Measurements from ENCODE around the gene GRIK3. TPM values are rescaled to one million over a fixed set of nuclear protein-coding genes. Genes with fewer than 3 reads are reported as not detected.
A peak's percentile ranks its signal among the peaks of the same experiment; 100 is the strongest.

Gene GRIK3
- total and polyA plus RNA-seq, 4 experiments from 2014 or later = not detected

GRCh38 chr1:36872858-36873257 lies 161.5 kb downstream of the GRIK3 start:
- no peaks in the 10 kb centered on the region for H3K4me1 Mint-ChIP-seq
- no peak for DNase-seq
- Histone ChIP-seq H3K4me1 (ENCODE audit: insufficient read depth, low read length) (no peaks in the 10 kb centered on the region), H3K9me3 (ENCODE audit: control insufficient read depth in 1 of 2, low read length in 2 of 2) (no peaks in the 10 kb centered on the region), H3K27ac (ENCODE audit: low read depth, low read length) (no peak overlapping the region), H3K27me3 (ENCODE audit: insufficient read depth, low read length) (no peaks in the 10 kb centered on the region), H3K36me3 (ENCODE audit: insufficient read depth, low read length) (no peaks in the 10 kb centered on the region), H3K4me3 (ENCODE audit: low read length in 2 of 2) (no peak overlapping the region)
- H3K4me3 Mint-ChIP-seq = no peak overlapping the region
- peaks cover 0 to 1% (median 0%) of the 10 kb centered on the region in 8 donors for H3K9me3 Mint-ChIP-seq
- CTCF ChIA-PET (ENCODE audit: partially characterized antibody) = no interaction called here
- POLR2A ChIA-PET (ENCODE audit: partially characterized antibody) = no interaction called here
- peaks cover 9 to 25% of the 10 kb centered on the region in 2 donors for H3K27me3 Mint-ChIP-seq
- H3K27ac Mint-ChIP-seq = peak overlapping the region in 1 of 7 donors; percentile 73
- intact Hi-C loops (cut with micrococcal nuclease) = no loop called here
- H3K36me3 Mint-ChIP-seq = no peaks in the 10 kb centered on the region

- H3K36me3 Mint-ChIP-seq = no peaks in the 10 kb centered on the region
- H3K9me3 Mint-ChIP-seq = no peaks in the 10 kb centered on the region
- POLR2A ChIA-PET (ENCODE audit: partially characterized antibody) = no interaction called here
- Histone ChIP-seq H3K27ac (ENCODE audit: low read depth, low read length) (no peak overlapping the region), H3K27me3 (ENCODE audit: insufficient read depth, low read length) (no peaks in the 10 kb centered on the region), H3K9me3 (ENCODE audit: control insufficient read depth in 1 of 2, low read length in 2 of 2) (no peaks in the 10 kb centered on the region), H3K36me3 (ENCODE audit: insufficient read depth, low read length) (no peaks in the 10 kb centered on the region), H3K4me1 (ENCODE audit: insufficient read depth, low read length) (no peaks in the 10 kb centered on the region), H3K4me3 (ENCODE audit: low read length in 2 of 2) (no peak overlapping the region)
- CTCF ChIA-PET (ENCODE audit: partially characterized antibody) = no interaction called here
- no peaks in the 10 kb centered on the region for H3K4me1 Mint-ChIP-seq
- peaks cover 5 to 19% of the 10 kb centered on the region in 2 donors for H3K27me3 Mint-ChIP-seq
- H3K27ac Mint-ChIP-seq = no peak overlapping the region
- intact Hi-C loops (cut with micrococcal nuclease) = no loop called here
- H3K4me3 Mint-ChIP-seq = no peak overlapping the region
- DNase-seq = no peak
Observed at GRCh38 chr1:36872126-36872754, 162.1 kb downstream of the GRIK3 start.

GRCh38 chr1:36871146-36871971 lies 163.0 kb downstream of the GRIK3 start:
- no peaks in the 10 kb centered on the region for H3K36me3 Mint-ChIP-seq
- no peak overlapping the region for H3K4me3 Mint-ChIP-seq
- ChIA-PET CTCF (ENCODE audit: partially characterized antibody) (no interaction called here), POLR2A (ENCODE audit: partially characterized antibody) (no interaction called here)
- Histone ChIP-seq H3K4me1 (ENCODE audit: insufficient read depth, low read length) (no peaks in the 10 kb centered on the region), H3K4me3 (ENCODE audit: low read length in 2 of 2) (no peak overlapping the region), H3K36me3 (ENCODE audit: insufficient read depth, low read length) (no peaks in the 10 kb centered on the region), H3K27me3 (ENCODE audit: insufficient read depth, low read length) (no peaks in the 10 kb centered on the region), H3K9me3 (ENCODE audit: control insufficient read depth in 1 of 2, low read length in 2 of 2) (no peaks in the 10 kb centered on the region), H3K27ac (ENCODE audit: low read depth, low read length) (no peak overlapping the region)
- no peak overlapping the region for H3K27ac Mint-ChIP-seq
- no peak for DNase-seq
- H3K4me1 Mint-ChIP-seq = no peaks in the 10 kb centered on the region
- peaks cover 2 to 14% of the 10 kb centered on the region in 2 donors for H3K27me3 Mint-ChIP-seq
- H3K9me3 Mint-ChIP-seq = no peaks in the 10 kb centered on the region
- intact Hi-C loops (cut with micrococcal nuclease) = no loop called here

GRCh38 chr1:36869826-36870225 lies 164.5 kb downstream of the GRIK3 start:
- Histone ChIP-seq H3K4me3 (ENCODE audit: low read length in 2 of 2) (no peak overlapping the region), H3K27me3 (ENCODE audit: insufficient read depth, low read length) (no peaks in the 10 kb centered on the region), H3K27ac (ENCODE audit: low read depth, low read length) (no peak overlapping the region), H3K9me3 (ENCODE audit: control insufficient read depth in 1 of 2, low read length in 2 of 2) (no peaks in the 10 kb centered on the region), H3K4me1 (ENCODE audit: insufficient read depth, low read length) (no peaks in the 10 kb centered on the region), H3K36me3 (ENCODE audit: insufficient read depth, low read length) (no peaks in the 10 kb centered on the region)
- Mint-ChIP-seq H3K36me3 (no peaks in the 10 kb centered on the region), H3K4me1 (no peaks in the 10 kb centered on the region), H3K9me3 (peaks cover 0 to 2% (median 0%) of the 10 kb centered on the region in 8 donors), H3K27me3 (peaks cover 2 to 14% of the 10 kb centered on the region in 2 donors), H3K27ac (peak overlapping the region in 1 of 7 donors; percentile 37), H3K4me3 (no peak overlapping the region)
- intact Hi-C loops (cut with micrococcal nuclease) = no loop called here
- ChIA-PET POLR2A (ENCODE audit: partially characterized antibody) (no interaction called here), CTCF (ENCODE audit: partially characterized antibody) (no interaction called here)
- DNase-seq = no peak

- no peaks in the 10 kb centered on the region for H3K4me1 ChIP-seq (ENCODE audit: insufficient read depth, low read length)
- no peaks in the 10 kb centered on the region for H3K27me3 ChIP-seq (ENCODE audit: insufficient read depth, low read length)
- Mint-ChIP-seq H3K4me1 (no peaks in the 10 kb centered on the region), H3K36me3 (no peaks in the 10 kb centered on the region), H3K4me3 (no peak overlapping the region), H3K27me3 (peaks cover 2 to 15% of the 10 kb centered on the region in 2 donors), H3K27ac (no peak overlapping the region), H3K9me3 (peaks cover 0 to 2% (median 0%) of the 10 kb centered on the region in 8 donors)
- DNase-seq = no peak
- intact Hi-C loops (cut with micrococcal nuclease) = no loop called here
- H3K4me3 ChIP-seq (ENCODE audit: low read length in 2 of 2) = no peak overlapping the region
- H3K9me3 ChIP-seq (ENCODE audit: control insufficient read depth in 1 of 2, low read length in 2 of 2) = no peaks in the 10 kb centered on the region
- ChIA-PET POLR2A (ENCODE audit: partially characterized antibody) (no interaction called here), CTCF (ENCODE audit: partially characterized antibody) (no interaction called here)
- H3K36me3 ChIP-seq (ENCODE audit: insufficient read depth, low read length) = no peaks in the 10 kb centered on the region
- no peak overlapping the region for H3K27ac ChIP-seq (ENCODE audit: low read depth, low read length)
Observed at GRCh38 chr1:36869054-36869453, 165.3 kb downstream of the GRIK3 start.

GRCh38 chr1:36867575-36867974 lies 166.7 kb downstream of the GRIK3 start:
- H3K27me3 Mint-ChIP-seq = peaks cover 4 to 16% of the 10 kb centered on the region in 2 donors
- no peak overlapping the region for H3K4me3 Mint-ChIP-seq

GRCh38 chr1:36866169-36866814 lies 168.0 kb downstream of the GRIK3 start:
- no peaks in the 10 kb centered on the region for H3K4me1 ChIP-seq (ENCODE audit: insufficient read depth, low read length)
- Mint-ChIP-seq H3K4me1 (no peaks in the 10 kb centered on the region), H3K27me3 (peaks cover 4 to 14% of the 10 kb centered on the region in 2 donors), H3K9me3 (peaks cover 0 to 2% (median 0%) of the 10 kb centered on the region in 8 donors), H3K4me3 (no peak overlapping the region), H3K27ac (no peak overlapping the region), H3K36me3 (no peaks in the 10 kb centered on the region)
- ChIA-PET POLR2A (ENCODE audit: partially characterized antibody) (no interaction called here), CTCF (ENCODE audit: partially characterized antibody) (no interaction called here)
- H3K27me3 ChIP-seq (ENCODE audit: insufficient read depth, low read length) = no peaks in the 10 kb centered on the region
- no peaks in the 10 kb centered on the region for H3K36me3 ChIP-seq (ENCODE audit: insufficient read depth, low read length)
- no peak overlapping the region for H3K27ac ChIP-seq (ENCODE audit: low read depth, low read length)
- H3K9me3 ChIP-seq (ENCODE audit: control insufficient read depth in 1 of 2, low read length in 2 of 2) = no peaks in the 10 kb centered on the region
- intact Hi-C loops (cut with micrococcal nuclease) = no loop called here
- DNase-seq = no peak
- no peak overlapping the region for H3K4me3 ChIP-seq (ENCODE audit: low read length in 2 of 2)

More at GRCh38 chr1:36867575-36867974, 166.7 kb downstream of the GRIK3 start:
- Histone ChIP-seq H3K27ac (ENCODE audit: low read depth, low read length) (no peak overlapping the region), H3K9me3 (ENCODE audit: control insufficient read depth in 1 of 2, low read length in 2 of 2) (no peaks in the 10 kb centered on the region), H3K36me3 (ENCODE audit: insufficient read depth, low read length) (no peaks in the 10 kb centered on the region), H3K4me1 (ENCODE audit: insufficient read depth, low read length) (no peaks in the 10 kb centered on the region), H3K4me3 (ENCODE audit: low read length in 2 of 2) (no peak overlapping the region), H3K27me3 (ENCODE audit: insufficient read depth, low read length) (no peaks in the 10 kb centered on the region)
- H3K9me3 Mint-ChIP-seq = peaks cover 0 to 2% (median 0%) of the 10 kb centered on the region in 8 donors
- no peaks in the 10 kb centered on the region for H3K4me1 Mint-ChIP-seq
- POLR2A ChIA-PET (ENCODE audit: partially characterized antibody) = no interaction called here
- CTCF ChIA-PET (ENCODE audit: partially characterized antibody) = no interaction called here
- intact Hi-C loops (cut with micrococcal nuclease) = no loop called here
- H3K36me3 Mint-ChIP-seq = no peaks in the 10 kb centered on the region
- DNase-seq = no peak
- no peak overlapping the region for H3K27ac Mint-ChIP-seq
